IPS-11a (cell line): Measurements from ENCODE around the gene WIF1.

Experiments used
- H3K4me3 ChIP-seq: one replicate; pipeline ENCODE4 v1.5.1; 2013; ENCODE audit warnings: low read depth, low read length, control low read depth

The WIF1 gene

DNA sequence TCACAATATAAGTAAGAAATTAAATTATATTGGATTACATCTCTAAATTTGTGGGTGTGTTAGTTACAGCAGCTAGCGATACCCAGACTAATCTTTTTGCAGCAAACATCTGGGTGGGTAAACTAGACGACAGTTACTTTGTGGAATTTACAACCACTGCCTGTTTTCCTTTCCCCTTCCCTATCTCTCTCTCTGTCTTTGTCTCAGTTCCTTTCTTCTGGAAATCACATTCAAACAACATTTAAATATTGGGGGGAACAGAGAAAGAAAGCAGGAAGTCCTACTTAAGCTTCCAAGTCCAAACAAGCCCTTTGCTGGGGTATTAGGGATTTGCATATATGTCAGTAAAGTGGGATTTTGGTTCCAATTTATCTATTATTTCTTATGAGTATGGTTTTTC lies 97.6 kb downstream of the WIF1 start:
- no peak overlapping the region for H3K4me3 ChIP-seq

GRCh38 chr12:65022960-65023359 lies 98.1 kb downstream of the WIF1 start:
- no peak overlapping the region for H3K4me3 ChIP-seq

- no peak overlapping the region for H3K4me3 ChIP-seq
Observed at GRCh38 chr12:65022421-65022820, 98.7 kb downstream of the WIF1 start.

DNA sequence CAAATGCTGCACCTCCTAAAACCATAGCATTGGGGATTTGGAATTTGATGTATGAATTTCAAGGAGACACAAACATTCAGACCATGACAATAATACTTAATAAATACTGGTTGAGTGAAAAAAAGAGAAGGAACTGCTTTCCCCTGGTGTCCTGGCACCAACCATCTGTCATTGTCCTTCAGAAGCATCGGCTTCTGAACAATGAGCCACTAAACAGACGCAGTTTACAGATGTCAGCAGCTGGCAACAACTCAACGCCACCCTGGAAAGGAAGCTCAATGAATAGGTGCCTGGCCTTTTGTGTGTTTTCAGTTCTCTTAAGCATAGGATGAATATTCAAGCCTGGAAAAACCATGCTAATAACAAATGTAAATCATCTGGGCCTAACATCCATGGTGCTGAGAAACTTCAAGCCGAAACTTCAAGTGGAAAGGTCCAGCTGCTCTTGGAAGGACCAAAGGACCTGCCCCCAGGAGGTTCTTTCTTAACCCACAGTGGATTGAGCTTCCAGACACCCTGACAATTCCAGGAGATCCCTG lies 101.3 kb downstream of the WIF1 start:
- H3K4me3 ChIP-seq: no peak overlapping the region

DNA sequence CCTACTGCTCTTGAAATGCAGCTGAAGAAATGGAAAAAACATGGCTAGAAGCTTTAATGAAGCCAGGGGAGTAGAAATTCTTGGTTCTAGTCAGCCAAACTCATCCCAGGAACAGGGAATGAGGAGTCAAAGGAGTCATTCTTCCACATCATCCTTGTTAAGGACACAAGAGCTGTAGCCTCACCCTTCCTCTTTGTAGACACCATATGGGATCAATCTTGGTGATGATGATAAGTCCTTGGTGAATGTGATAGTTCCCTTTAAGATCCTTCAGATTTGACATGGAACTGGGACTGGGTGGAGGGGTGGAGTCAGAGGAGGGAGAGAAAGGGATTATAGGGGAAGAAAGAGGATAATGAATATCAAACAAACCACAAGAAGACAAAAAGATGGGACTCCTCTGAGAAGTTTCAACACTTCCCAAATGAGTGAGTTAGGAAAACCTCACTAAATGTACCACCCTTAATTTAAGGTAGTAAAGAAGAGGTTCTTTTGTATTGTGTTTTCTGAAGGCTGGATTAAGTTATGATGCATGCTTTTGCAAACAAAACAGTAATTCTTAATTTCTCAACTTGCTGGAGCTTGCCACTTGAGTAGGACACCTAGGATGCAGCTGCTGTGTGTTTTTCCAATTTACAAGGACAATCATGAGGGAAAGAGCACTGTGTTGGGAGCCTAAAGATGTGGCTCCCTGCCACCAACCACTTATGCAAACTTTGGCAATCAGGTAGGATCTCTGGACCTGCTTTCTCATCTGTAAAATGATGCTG lies 104.0 kb downstream of the WIF1 start:
- H3K4me3 ChIP-seq: no peak overlapping the region

- H3K4me3 ChIP-seq: no peak overlapping the region
Observed at GRCh38 chr12:65015850-65016249, 105.3 kb downstream of the WIF1 start.

- no peak overlapping the region for H3K4me3 ChIP-seq
Observed at GRCh38 chr12:65014504-65015271, 106.4 kb downstream of the WIF1 start.

- H3K4me3 ChIP-seq: no peak overlapping the region
Observed at GRCh38 chr12:65010437-65010836, 110.7 kb downstream of the WIF1 start.

- no peak overlapping the region for H3K4me3 ChIP-seq
Observed at GRCh38 chr12:65005716-65006115, 115.4 kb downstream of the WIF1 start.

- H3K4me3 ChIP-seq: no peak overlapping the region
Observed at GRCh38 chr12:65004270-65004669, 116.8 kb downstream of the WIF1 start.
